ENCODE results near the gene SLFN5. TPM values are rescaled to one million over a fixed set of nuclear protein-coding genes. Genes with fewer than 3 reads are reported as not detected.
A peak's percentile ranks its signal among the peaks of the same experiment; 100 is the strongest.

SLFN5 gene
- polyA plus RNA-seq, 1 of the 3 experiments (the other 2 are of a cell fraction), result 1.4 TPM

GRCh38 chr17:35252651-35253050 is 9.8 kb downstream of the SLFN5 start (continued):
- TF ChIP-seq MAX (IDR thresholded peaks at IDR 0.05; ENCODE audit: low read depth) (no peak), RFX5 (IDR thresholded peaks at IDR 0.05; ENCODE audit: low read length) (no peak)

GRCh38 chr17:35254107-35254773 is 11.4 kb downstream of the SLFN5 start:
- peaks cover 15% of the 10 kb centered on the region for H4K20me1 ChIP-seq (ENCODE audit: insufficient read depth)
- no peak for DNase-seq
- H3K79me2 ChIP-seq (ENCODE audit: insufficient read depth), result no peaks in the 10 kb centered on the region
- H2AFZ ChIP-seq (ENCODE audit: low read depth), result no peak overlapping the region
- H3K9me2 ChIP-seq, result no peaks in the 10 kb centered on the region
- no peaks in the 10 kb centered on the region for H3K4me1 ChIP-seq (ENCODE audit: control insufficient read depth in 1 of 2, insufficient read depth in 2 of 2, low read depth in 1 of 2, low read length in 1 of 2)
- CTCF ChIA-PET, result no interaction called here
- H3K4me2 ChIP-seq, result peak overlapping the region; percentile 49; the same call in 1 of the 2 replicates
- peaks cover 19% of the 10 kb centered on the region for H3F3A ChIP-seq (replicated peaks; ENCODE audit: insufficient read depth)
- H3K36me3 ChIP-seq (replicated peaks in 1 of 2; ENCODE audit: control insufficient read depth in 1 of 2, insufficient read depth in 2 of 2, low read length in 1 of 2), result peaks cover 0 to 18% of the 10 kb centered on the region in 2 experiments
- no peaks in the 10 kb centered on the region for H3K27me3 ChIP-seq (ENCODE audit: insufficient read depth)
- POLR2A ChIA-PET, result no interaction called here
- peak overlapping the region in 1 of 2 experiments; percentile 67; a peak in 2 of 4 replicates for H3K27ac ChIP-seq (ENCODE audit: low read depth in 2 of 2, low read length in 1 of 2)
- no peak overlapping the region for H3K4me3 ChIP-seq (ENCODE audit: low read depth in 2 of 2, low read length in 1 of 2)
- no peak overlapping the region; the same call in 1 of the 2 replicates for H3K9ac ChIP-seq
- no peaks in the 10 kb centered on the region for H3K9me3 ChIP-seq
- 2% methylated on average over 8 of the region's 8 CpGs for WGBS (ENCODE audit: low lambda C conversion rate)
- no peak for TF ChIP-seq RXRA (IDR thresholded peaks at IDR 0.05; ENCODE audit: borderline replicate concordance, low read depth)
- no peak; the same call in 1 of the 2 replicates for TF ChIP-seq YY1 (IDR thresholded peaks at IDR 0.05; ENCODE audit: low read depth)
- no peak for TF ChIP-seq REST (IDR thresholded peaks at IDR 0.05; ENCODE audit: low read depth, low read length)
- TF ChIP-seq IRF3 (IDR thresholded peaks at IDR 0.05; ENCODE audit: low read depth, low read length), result no peak
- no peak for TF ChIP-seq CHD2 (IDR thresholded peaks at IDR 0.05; ENCODE audit: low read length, partially characterized antibody)
- TF ChIP-seq SIN3A (IDR thresholded peaks at IDR 0.05; ENCODE audit: borderline replicate concordance, low read depth, low read length), result no peak
- no peak for TF ChIP-seq RFX5 (IDR thresholded peaks at IDR 0.05; ENCODE audit: low read length)
- peak; percentile 53; the same call in 1 of the 2 replicates for TF ChIP-seq FOXM1 (IDR thresholded peaks at IDR 0.05; ENCODE audit: low read depth)
- TF ChIP-seq MXI1 (IDR thresholded peaks at IDR 0.05; ENCODE audit: low read depth, low read length), result no peak
- TF ChIP-seq TAF1 (IDR thresholded peaks at IDR 0.05; ENCODE audit: borderline replicate concordance, low read depth, low read length), result no peak
- TF ChIP-seq EP300 (IDR thresholded peaks at IDR 0.05; ENCODE audit: borderline replicate concordance in 1 of 2, low read depth in 1 of 2, low read length in 1 of 2), result peak in 1 of 2 experiments; percentile 61; a peak in 1 of 4 replicates
- TF ChIP-seq GABPA (IDR thresholded peaks at IDR 0.05; ENCODE audit: low read depth), result no peak
- TF ChIP-seq POLR2AphosphoS5 (IDR thresholded peaks at IDR 0.05; ENCODE audit: low read depth, low read length), result peak; percentile 28; the same call in 1 of the 2 replicates
- TF ChIP-seq ELF1 (IDR thresholded peaks at IDR 0.05), result peak; percentile 39
- TF ChIP-seq USF2 (IDR thresholded peaks at IDR 0.05; ENCODE audit: borderline replicate concordance, low read depth, low read length), result no peak
- TF ChIP-seq MEF2A (IDR thresholded peaks at IDR 0.05; ENCODE audit: borderline replicate concordance, low read depth), result no peak
- no peak; the same call in 1 of the 2 replicates for TF ChIP-seq ZBTB33 (IDR thresholded peaks at IDR 0.05; ENCODE audit: borderline replicate concordance, low read depth)
- TF ChIP-seq NFIC (IDR thresholded peaks at IDR 0.05; ENCODE audit: borderline replicate concordance), result peak; percentile 96
- TF ChIP-seq SMC3 (IDR thresholded peaks at IDR 0.05; ENCODE audit: low read depth, low read length), result no peak
- no peak for TF ChIP-seq RCOR1 (IDR thresholded peaks at IDR 0.05; ENCODE audit: low read length)
- TF ChIP-seq FOXJ3 (CRISPR knock-in tag; IDR thresholded peaks at IDR 0.05), result no peak
- TF ChIP-seq JUND (IDR thresholded peaks at IDR 0.05), result peak; percentile 85

Data from SK-N-SH (cell line).